Cardiac muscle cell (in vitro differentiated cells and primary cell): ENCODE data around the gene TAS2R40. TPM values are rescaled to one million over a fixed set of nuclear protein-coding genes. Genes with fewer than 3 reads are reported as not detected.

Experiments
- DNase-seq, 2 donors: peaks; one replicate each; pipeline versions ENCODE4 v3.0.0 to v3.0.0-alpha.2; 2010 to 2017; ENCODE audit warnings: low read depth in 1 of 2, low spot score in 1 of 2
- H3K27ac ChIP-seq: fragments of 200-600 bp; sonication (generic); 2 replicates; pipeline ENCODE4 v1.5.1; 2016
- H3K27me3 ChIP-seq: fragments of 200-600 bp; sonication (generic); 2 replicates; pipeline ENCODE4 v1.6.0; 2016; ENCODE audit warnings: control low read depth
- H3K36me3 ChIP-seq: fragments of 200-600 bp; sonication (generic); 2 replicates; pipeline ENCODE4 v1.5.1; 2016; ENCODE audit warnings: control low read depth
- H3K4me1 ChIP-seq: fragments of 200-600 bp; sonication (generic); 2 replicates; pipeline ENCODE4 v1.8.1; 2017; ENCODE audit warnings: low read depth, mild to moderate bottlenecking, mixed run types
- H3K4me3 ChIP-seq: fragments of 200-600 bp; sonication (generic); 2 replicates; pipeline ENCODE4 v1.5.1; 2016; ENCODE audit warnings: mild to moderate bottlenecking
- H3K9me3 ChIP-seq: fragments of 200-600 bp; sonication (generic); 2 replicates; pipeline ENCODE4 v1.5.1; 2017; ENCODE audit warnings: low read depth, mild to moderate bottlenecking, control low read depth
- polyA plus RNA-seq: library from polyadenylated mRNA; unstranded; fragments of >200 nt; fragmentation: Nextera tagmentation; extraction: Ambion mirVana; gene quantifications from 2 replicates; pipeline ENCODE4 v1.2.1, GENCODE V29; 2016
- total RNA-seq: library from RNA; depleted of rRNA; stranded (reverse); fragments of >200 nt; gene quantifications from 2 replicates; pipeline ENCODE4 v1.2.3, GENCODE V29; 2016
- TF ChIP-seq, protein P1 (sequence below): IDR thresholded peaks from 2 replicates; pipeline ENCODE4 v1.5.1; 2012; ENCODE audit warnings: low read depth, mild to moderate bottlenecking, low read length

TAS2R40 gene
- total and polyA plus RNA-seq, 2 experiments from 2014 or later = not detected

DNA sequence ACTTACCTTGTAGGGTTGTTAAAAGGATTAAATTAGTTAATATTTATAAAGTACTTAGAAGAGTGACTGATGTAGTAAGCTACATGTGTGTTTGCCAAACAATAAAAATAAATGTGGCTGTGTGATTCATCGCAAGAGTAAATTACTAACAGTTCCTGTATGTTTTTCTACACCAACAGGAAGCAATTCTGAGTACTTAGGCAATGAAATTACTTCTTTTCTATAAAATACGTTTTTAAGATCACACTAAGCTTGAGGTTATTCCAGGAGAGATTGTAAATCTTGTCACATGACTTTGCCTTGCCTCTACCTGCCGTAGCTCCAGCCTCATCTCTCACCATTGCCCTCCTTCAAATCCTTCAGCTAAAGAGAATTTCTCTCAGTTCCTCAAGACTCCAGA is 23.3 kb downstream of the TAS2R40 start:
- Histone ChIP-seq H3K36me3 (no peaks in the 10 kb centered on the region), H3K9me3 (no peaks in the 10 kb centered on the region), H3K4me3 (no peak overlapping the region), H3K4me1 (no peaks in the 10 kb centered on the region), H3K27ac (no peak overlapping the region), H3K27me3 (no peaks in the 10 kb centered on the region)
- TF ChIP-seq, protein P1, sequence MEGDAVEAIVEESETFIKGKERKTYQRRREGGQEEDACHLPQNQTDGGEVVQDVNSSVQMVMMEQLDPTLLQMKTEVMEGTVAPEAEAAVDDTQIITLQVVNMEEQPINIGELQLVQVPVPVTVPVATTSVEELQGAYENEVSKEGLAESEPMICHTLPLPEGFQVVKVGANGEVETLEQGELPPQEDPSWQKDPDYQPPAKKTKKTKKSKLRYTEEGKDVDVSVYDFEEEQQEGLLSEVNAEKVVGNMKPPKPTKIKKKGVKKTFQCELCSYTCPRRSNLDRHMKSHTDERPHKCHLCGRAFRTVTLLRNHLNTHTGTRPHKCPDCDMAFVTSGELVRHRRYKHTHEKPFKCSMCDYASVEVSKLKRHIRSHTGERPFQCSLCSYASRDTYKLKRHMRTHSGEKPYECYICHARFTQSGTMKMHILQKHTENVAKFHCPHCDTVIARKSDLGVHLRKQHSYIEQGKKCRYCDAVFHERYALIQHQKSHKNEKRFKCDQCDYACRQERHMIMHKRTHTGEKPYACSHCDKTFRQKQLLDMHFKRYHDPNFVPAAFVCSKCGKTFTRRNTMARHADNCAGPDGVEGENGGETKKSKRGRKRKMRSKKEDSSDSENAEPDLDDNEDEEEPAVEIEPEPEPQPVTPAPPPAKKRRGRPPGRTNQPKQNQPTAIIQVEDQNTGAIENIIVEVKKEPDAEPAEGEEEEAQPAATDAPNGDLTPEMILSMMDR = no peak
- peak in 1 of 2 donors; percentile 18 for DNase-seq

DNA sequence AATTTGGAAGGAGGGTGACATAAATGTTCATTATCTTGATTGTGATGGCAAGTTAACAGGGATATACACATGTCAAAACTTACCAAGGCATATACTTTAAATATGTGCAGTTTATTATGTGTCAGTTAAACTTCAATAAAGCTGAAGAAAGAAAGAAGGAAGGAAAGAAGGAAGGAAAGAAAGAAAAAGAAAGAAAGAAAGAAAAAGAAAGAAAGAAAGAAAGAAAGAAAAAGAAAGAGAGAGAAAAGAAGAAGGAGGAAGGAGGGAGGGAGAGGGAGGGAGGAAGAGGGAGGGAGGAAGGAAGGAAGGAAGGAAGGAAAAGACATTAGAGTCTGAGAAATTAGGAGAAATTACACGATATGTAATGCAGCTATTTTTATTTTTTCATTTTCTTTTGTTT is 25.5 kb downstream of the TAS2R40 start:
- no peaks in the 10 kb centered on the region for H3K4me1 ChIP-seq
- TF ChIP-seq, protein P1 = no peak
- DNase-seq = no peak
- no peaks in the 10 kb centered on the region for H3K36me3 ChIP-seq
- no peak overlapping the region for H3K4me3 ChIP-seq
- H3K27ac ChIP-seq = no peak overlapping the region
- H3K27me3 ChIP-seq = no peaks in the 10 kb centered on the region
- no peaks in the 10 kb centered on the region for H3K9me3 ChIP-seq

DNA sequence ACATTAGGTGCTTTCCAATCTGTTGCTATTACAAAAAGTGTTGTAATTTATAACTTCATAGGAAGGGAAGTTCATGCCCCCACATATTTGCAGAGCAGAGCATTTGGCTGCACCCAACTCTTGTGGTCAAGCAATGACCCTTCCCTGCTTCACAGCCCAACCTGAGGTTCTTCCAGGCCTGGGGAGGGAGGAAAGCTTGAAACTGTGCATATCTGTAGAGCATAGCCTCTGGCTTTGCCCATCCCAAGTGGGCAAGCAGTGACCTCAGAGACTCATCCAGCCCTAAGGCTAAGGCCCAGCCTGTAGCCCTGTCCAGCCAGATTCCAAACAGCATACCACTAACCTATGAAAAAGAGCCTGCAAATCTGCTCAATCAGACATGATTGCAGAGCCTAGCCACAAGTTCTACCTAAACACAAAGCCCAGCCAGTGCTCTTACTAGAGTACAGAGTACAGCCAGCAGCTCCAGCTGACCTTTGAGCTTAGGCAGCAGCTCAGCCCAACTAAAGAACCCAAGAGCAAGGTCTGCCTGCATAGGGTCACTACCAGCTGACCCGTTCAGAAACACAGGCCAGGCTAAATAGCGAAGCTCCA is 27.0 kb downstream of the TAS2R40 start:
- no peak overlapping the region for H3K4me3 ChIP-seq
- no peaks in the 10 kb centered on the region for H3K36me3 ChIP-seq
- H3K9me3 ChIP-seq = no peaks in the 10 kb centered on the region
- TF ChIP-seq, protein P1 = no peak
- DNase-seq = peak in 1 of 2 donors; percentile 50
- no peak overlapping the region for H3K27ac ChIP-seq
- H3K4me1 ChIP-seq = no peaks in the 10 kb centered on the region
- no peaks in the 10 kb centered on the region for H3K27me3 ChIP-seq

DNA sequence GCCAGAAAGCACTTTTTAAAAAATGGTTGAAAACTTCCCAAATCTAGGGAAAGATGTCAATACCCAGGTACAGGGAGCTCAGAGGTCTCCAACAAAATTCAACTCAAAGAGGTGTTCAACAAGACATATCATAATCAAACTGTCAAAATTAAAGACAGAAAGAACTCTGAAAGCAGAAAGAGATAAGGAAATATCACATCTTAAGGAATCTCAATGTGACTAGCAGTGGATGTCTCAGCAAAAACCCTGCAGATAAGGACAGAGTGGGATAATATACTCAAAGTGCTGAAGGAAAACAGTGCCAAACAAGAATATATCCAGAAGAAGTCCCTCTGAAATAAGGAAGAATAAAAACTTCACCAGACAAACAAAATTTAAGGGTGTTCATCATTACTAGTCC is 28.4 kb downstream of the TAS2R40 start:
- DNase-seq = no peak
- TF ChIP-seq, protein P1 = no peak
- Histone ChIP-seq H3K27ac (no peak overlapping the region), H3K4me3 (no peak overlapping the region), H3K27me3 (no peaks in the 10 kb centered on the region), H3K4me1 (no peaks in the 10 kb centered on the region), H3K36me3 (no peaks in the 10 kb centered on the region), H3K9me3 (no peaks in the 10 kb centered on the region)

DNA sequence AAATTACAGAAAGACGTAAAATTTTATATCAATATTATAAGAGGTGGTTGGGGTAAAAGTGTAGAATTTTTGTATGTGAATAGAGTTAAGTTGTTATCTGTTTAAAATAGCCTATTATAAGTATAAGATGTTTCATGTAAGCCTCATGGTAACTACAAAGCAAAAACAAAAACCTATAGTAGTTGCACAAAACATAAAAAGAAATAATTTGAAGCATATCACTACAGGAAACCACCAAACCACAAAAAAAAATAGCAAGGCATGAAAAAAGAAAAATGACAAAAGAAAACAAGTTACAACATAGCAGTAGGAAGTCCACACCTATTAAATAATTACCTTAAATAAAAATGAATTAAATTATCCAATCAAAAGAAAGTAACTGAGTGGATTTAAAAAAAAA is 29.0 kb downstream of the TAS2R40 start:
- H3K4me1 ChIP-seq = no peaks in the 10 kb centered on the region
- DNase-seq = peak in 1 of 2 donors; percentile 32
- TF ChIP-seq, protein P1 = no peak

More for the DNA sequence above, 29.0 kb downstream of the TAS2R40 start:
- no peaks in the 10 kb centered on the region for H3K27me3 ChIP-seq
- H3K4me3 ChIP-seq = no peak overlapping the region
- H3K36me3 ChIP-seq = no peaks in the 10 kb centered on the region
- no peak overlapping the region for H3K27ac ChIP-seq
- no peaks in the 10 kb centered on the region for H3K9me3 ChIP-seq
